HepG2 (cell line): Measurements from ENCODE around the gene FLYWCH1. TPM values are rescaled to one million over a fixed set of nuclear protein-coding genes. Genes with fewer than 3 reads are reported as not detected.
A peak's percentile ranks its signal among the peaks of the same experiment; 100 is the strongest.

Experiments used
- BATF2 ChIP-seq: sonication (generic); formaldehyde crosslinking; IDR thresholded peaks from 2 replicates; pipeline ENCODE4 v1.8.0; 2022; ENCODE audit warnings: mild to moderate bottlenecking, missing genetic modification reagents, moderate library complexity
- CCDC6 ChIP-seq: sonication (generic); formaldehyde crosslinking; IDR thresholded peaks from 2 replicates; pipeline ENCODE4 v1.8.1; 2022; ENCODE audit warnings: mild to moderate bottlenecking, missing genetic modification reagents, moderate library complexity
- DZIP1 ChIP-seq: sonication (generic); formaldehyde crosslinking; IDR thresholded peaks from 2 replicates; pipeline ENCODE4 v1.5.0; 2020; ENCODE audit warnings: mild to moderate bottlenecking, missing genetic modification reagents
- ESRRA ChIP-seq: sonication (generic); formaldehyde crosslinking; IDR thresholded peaks from 2 replicates; pipeline ENCODE4 v1.5.1; 2020; ENCODE audit warnings: mild to moderate bottlenecking, low read depth, missing genetic modification reagents
- GPBP1L1 ChIP-seq: sonication (generic); formaldehyde crosslinking; IDR thresholded peaks from 2 replicates; pipeline ENCODE4 v1.5.0; 2020; ENCODE audit warnings: mild to moderate bottlenecking, missing genetic modification reagents
- GZF1 ChIP-seq: sonication (generic); formaldehyde crosslinking; IDR thresholded peaks from 2 replicates; pipeline ENCODE4 v1.5.1; 2020; ENCODE audit warnings: mild to moderate bottlenecking, missing genetic modification reagents
- IRX3 ChIP-seq: sonication (generic); formaldehyde crosslinking; IDR thresholded peaks from 2 replicates; pipeline ENCODE4 v1.8.1; 2023; ENCODE audit warnings: mild to moderate bottlenecking, low read depth, missing genetic modification reagents, borderline replicate concordance
- SALL1 ChIP-seq: sonication (generic); formaldehyde crosslinking; IDR thresholded peaks from 2 replicates; pipeline ENCODE4 v1.8.0; 2022; ENCODE audit warnings: mild to moderate bottlenecking, missing genetic modification reagents
- SMAD9 ChIP-seq: sonication (generic); formaldehyde crosslinking; IDR thresholded peaks from 2 replicates; pipeline ENCODE4 v1.5.1; 2020; ENCODE audit warnings: mild to moderate bottlenecking, missing genetic modification reagents
- TBX2 ChIP-seq: sonication (generic); formaldehyde crosslinking; IDR thresholded peaks from 2 replicates; pipeline ENCODE4 v1.5.0; 2020; ENCODE audit warnings: missing genetic modification reagents, mild to moderate bottlenecking, borderline replicate concordance
- THRA ChIP-seq: sonication (generic); formaldehyde crosslinking; IDR thresholded peaks from 2 replicates; pipeline ENCODE4 v1.4.0; 2020; ENCODE audit warnings: missing genetic modification reagents, borderline replicate concordance
- THYN1 ChIP-seq: sonication (generic); formaldehyde crosslinking; IDR thresholded peaks from 2 replicates; pipeline ENCODE4 v1.8.1; 2023; ENCODE audit warnings: low read depth, mild to moderate bottlenecking, moderate library complexity, missing genetic modification reagents, borderline replicate concordance
- U2AF1 ChIP-seq: fragments of 200-400 bp; formaldehyde crosslinking; optimal IDR thresholded peaks from 2 replicates; pipeline ENCODE3; 2017; ENCODE audit warnings: mild to moderate bottlenecking, low read depth, low read length
- YEATS2 ChIP-seq: sonication (generic); formaldehyde crosslinking; IDR thresholded peaks from 2 replicates; pipeline ENCODE4 v1.4.0; 2020; ENCODE audit warnings: missing genetic modification reagents, borderline replicate concordance
- ZBTB1 ChIP-seq: sonication (generic); formaldehyde crosslinking; IDR thresholded peaks from 2 replicates; pipeline ENCODE4 v1.4.0; 2020; ENCODE audit warnings: missing genetic modification reagents, borderline replicate concordance
- ZNF256 ChIP-seq: sonication (generic); formaldehyde crosslinking; conservative IDR thresholded peaks from 2 replicates; pipeline ENCODE4 v1.4.0; 2020; ENCODE audit warnings: missing genetic modification reagents
- ZNF326 ChIP-seq: sonication (generic); formaldehyde crosslinking; IDR thresholded peaks from 2 replicates; pipeline ENCODE4 v1.4.0; 2020; ENCODE audit warnings: missing genetic modification reagents, borderline replicate concordance
- ZNF34 ChIP-seq: sonication (generic); formaldehyde crosslinking; IDR thresholded peaks from 2 replicates; pipeline ENCODE4 v1.4.0; 2020; ENCODE audit warnings: mild to moderate bottlenecking, missing genetic modification reagents, borderline replicate concordance
- ZNF543 ChIP-seq: sonication (generic); formaldehyde crosslinking; IDR thresholded peaks from 2 replicates; pipeline ENCODE4 v1.4.0; 2020; ENCODE audit warnings: mild to moderate bottlenecking, missing genetic modification reagents
- ZNF549 ChIP-seq: sonication (generic); formaldehyde crosslinking; IDR thresholded peaks from 2 replicates; pipeline ENCODE4 v1.5.0; 2020; ENCODE audit warnings: missing genetic modification reagents
- ZNF580 ChIP-seq: IDR thresholded peaks from 2 replicates; pipeline ENCODE4 v1.6.1; 2016; ENCODE audit warnings: low read depth, borderline replicate concordance
- polyA plus RNA-seq, 8 experiments: library from polyadenylated mRNA; depleted of rRNA in 3 of 8; stranded (reverse) in 7 of 8; unstranded in 1 of 8; fragments of >200 nt; fragmentation: Illumina TruSeq in 4 of 8; extraction: Trizol in 4 of 8; gene quantifications; 2 replicates each; pipeline versions ENCODE4 v1.2.1 to v1.2.3, GENCODE V29; 2011 to 2016; ENCODE audit warnings: low read depth in 4 of 8, missing spikeins in 1 of 8, mixed read lengths in 1 of 8; ENCODE audit not compliant: insufficient read depth in 1 of 8
- total RNA-seq, 5 experiments: library from RNA; depleted of rRNA; stranded (reverse); fragments of >200 nt; fragmentation: Illumina TruSeq; extraction: Trizol; gene quantifications; 2 replicates each; pipeline ENCODE4 v1.2.3, GENCODE V29; 2016; ENCODE audit warnings: low read depth in 1 of 5

Gene FLYWCH1
- total and polyA plus RNA-seq, 2 of the 13 experiments (the other 11 are each of a cell fraction or from before 2014, with no cell fraction given) = 7.3 to 12.4 TPM

- TF ChIP-seq IRX3 (CRISPR knock-in tag) (no peak), ZBTB1 (CRISPR knock-in tag) (no peak), ZNF34 (CRISPR knock-in tag) (0 out of 2 replicates have a peak, but pooled peaks have one; percentile 57), ZNF326 (CRISPR knock-in tag) (no peak), THRA (CRISPR knock-in tag) (peak; percentile 56), SALL1 (CRISPR knock-in tag) (peak; percentile 55; the same call in 1 of the 2 replicates), ZNF543 (CRISPR knock-in tag) (0 out of 2 replicates have a peak, but pooled peaks have one; percentile 35), ZNF549 (CRISPR knock-in tag) (no peak), ZNF580 (CRISPR knock-in tag) (peak; percentile 66; the same call in 1 of the 2 replicates), THYN1 (CRISPR knock-in tag) (no peak), GPBP1L1 (CRISPR knock-in tag) (no peak), SMAD9 (CRISPR knock-in tag) (no peak), YEATS2 (CRISPR knock-in tag) (peak; percentile 53; the same call in 1 of the 2 replicates), BATF2 (CRISPR knock-in tag) (no peak), CCDC6 (CRISPR knock-in tag) (0 out of 2 replicates have a peak, but pooled peaks have one; percentile 32), U2AF1 (peak; percentile 66), ESRRA (0 out of 2 replicates have a peak, but pooled peaks have one; percentile 38), DZIP1 (CRISPR knock-in tag) (no peak), GZF1 (CRISPR knock-in tag) (no peak), ZNF256 (CRISPR knock-in tag) (no peak), TBX2 (0 out of 2 replicates have a peak, but pooled peaks have one; percentile 32)
These were observed 36.8 kb upstream of the FLYWCH1 start (continued) for GRCh38 chr16:2874912-2875362.
